Measurements from ENCODE around the gene XYLT2.

DNA sequence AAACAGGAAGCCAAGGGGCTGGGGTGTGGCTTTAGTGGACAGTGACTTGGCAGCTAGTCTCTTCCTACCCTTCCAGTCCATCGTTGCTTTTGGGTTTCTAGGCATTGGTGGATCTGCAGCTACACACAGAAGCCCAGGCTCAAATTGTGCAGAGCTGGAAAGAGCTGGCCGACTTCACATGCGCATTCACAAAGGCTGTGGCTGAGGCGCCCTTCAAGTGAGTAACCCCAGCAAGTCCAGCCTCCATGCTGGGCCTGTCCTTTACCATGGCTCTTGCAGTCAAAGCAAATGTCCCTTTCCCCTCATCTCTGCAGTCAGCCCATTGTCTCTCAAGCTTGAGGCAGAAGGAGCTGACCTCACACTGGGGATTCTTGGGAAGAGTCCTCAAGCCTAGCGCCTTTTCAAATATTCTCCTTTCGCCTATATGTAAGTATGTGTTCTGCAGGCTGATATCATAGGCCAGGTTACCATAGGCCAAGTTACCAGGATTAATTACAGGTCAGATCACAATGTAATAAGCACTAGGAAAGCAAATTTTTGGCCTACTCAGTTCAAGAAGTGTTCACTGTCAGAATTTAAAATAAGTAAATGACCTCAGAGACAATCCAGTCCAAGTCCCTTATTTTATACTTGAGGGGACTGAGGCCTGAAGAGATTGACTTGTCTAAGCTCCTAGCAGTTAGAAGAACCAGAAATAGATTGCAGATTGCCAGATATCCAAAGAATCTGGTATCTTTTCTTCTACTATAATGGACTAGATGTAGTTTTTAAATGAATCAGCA lies 33.6 kb downstream of the XYLT2 start:
- TF ChIP-seq KLF9 (CRISPR knock-in tag; IDR thresholded peaks at IDR 0.05; ENCODE audit: low read depth) = no peak
- TF ChIP-seq, protein P1, sequence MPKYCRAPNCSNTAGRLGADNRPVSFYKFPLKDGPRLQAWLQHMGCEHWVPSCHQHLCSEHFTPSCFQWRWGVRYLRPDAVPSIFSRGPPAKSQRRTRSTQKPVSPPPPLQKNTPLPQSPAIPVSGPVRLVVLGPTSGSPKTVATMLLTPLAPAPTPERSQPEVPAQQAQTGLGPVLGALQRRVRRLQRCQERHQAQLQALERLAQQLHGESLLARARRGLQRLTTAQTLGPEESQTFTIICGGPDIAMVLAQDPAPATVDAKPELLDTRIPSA (CRISPR knock-in tag; IDR thresholded peaks at IDR 0.05; ENCODE audit: borderline replicate concordance) = no peak

Data from HepG2 (cell line).